GM21381 (cell line): ENCODE data around the gene DGKD.
"Not testable (repeated sequence)": the region's sequence is repeated elsewhere in the genome, so short reads cannot be mapped to it uniquely, and the experiment has no call there.

ENCODE experiments used
- ATAC-seq: cut with Tn5 transposase; IDR thresholded peaks from one replicate; pipeline ENCODE4 v1.9.1; 2021; ENCODE audit warnings: mild to moderate bottlenecking, moderate library complexity; ENCODE audit not compliant: unreplicated experiment

The DGKD gene

GRCh38 chr2:233353769-233354499 is at the start of gene DGKD:
Gene DGKD, plus strand, starts transcription at chr2:233354494. Its CDS starts 25 bp downstream, at chr2:233354519.
- peak; percentile 50 for ATAC-seq

DNA sequence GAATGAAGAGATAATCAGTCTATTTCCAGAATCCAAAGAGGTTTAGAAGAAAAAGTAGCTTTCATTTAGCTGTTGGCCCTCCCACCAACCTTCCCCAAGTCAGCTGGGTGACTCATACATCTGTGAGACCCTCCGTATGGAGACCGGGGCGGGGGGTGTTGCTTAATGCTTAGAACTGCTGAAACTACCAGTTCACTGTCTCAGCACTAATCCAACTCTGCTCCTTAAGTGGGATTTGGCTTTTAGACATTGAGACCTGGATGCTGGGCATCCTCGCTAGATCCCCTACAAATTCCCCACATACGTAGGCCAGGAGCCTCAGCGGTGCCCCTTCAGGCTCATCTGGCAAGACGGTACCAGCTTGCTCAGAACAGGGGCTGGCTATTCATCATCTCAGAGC is 46.7 kb upstream of the DGKD start, which contains the start of gene SAG:
SAG (plus strand) TSS at position 252 of the 400 bp plus-strand sequence. CDS start 1,374 bp downstream, outside the sequence.
- ATAC-seq = no peak

DNA sequence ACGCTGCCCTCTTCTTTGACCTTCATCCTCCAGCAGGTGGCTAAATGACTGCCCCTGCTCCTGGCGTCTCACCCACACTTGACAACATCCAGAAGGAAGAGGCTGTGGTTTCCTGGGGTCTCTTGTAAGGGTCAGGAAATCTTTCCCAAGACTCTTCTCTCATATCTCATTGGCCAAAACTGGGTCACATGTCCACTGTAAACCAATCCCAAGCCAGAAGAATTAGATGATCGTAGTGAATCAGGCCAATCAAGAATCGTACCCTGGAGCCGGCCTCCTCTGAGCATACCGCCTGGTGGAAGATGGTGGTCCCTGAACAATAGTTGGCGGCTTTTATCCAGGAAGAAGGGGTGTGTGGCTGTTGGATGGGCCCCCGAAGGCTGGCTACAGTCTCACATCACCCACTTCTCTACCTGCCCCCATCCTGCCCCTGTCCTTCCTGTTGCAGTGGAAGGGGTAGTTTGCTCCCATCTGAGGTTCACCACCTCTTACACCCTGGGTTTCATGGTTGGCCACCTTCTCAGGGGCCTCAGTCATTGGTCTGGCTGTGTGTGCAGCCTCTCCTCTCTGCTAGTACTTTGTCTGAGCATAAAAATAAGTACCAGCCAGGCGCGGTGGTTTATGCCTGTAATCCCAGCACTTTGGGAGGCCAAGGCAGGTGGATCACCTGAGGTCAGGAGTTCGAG is 42.9 kb upstream of the DGKD start:
- ATAC-seq = no peak

- ATAC-seq = no peak
Observed at GRCh38 chr2:233312874-233313273, 41.4 kb upstream of the DGKD start.

DNA sequence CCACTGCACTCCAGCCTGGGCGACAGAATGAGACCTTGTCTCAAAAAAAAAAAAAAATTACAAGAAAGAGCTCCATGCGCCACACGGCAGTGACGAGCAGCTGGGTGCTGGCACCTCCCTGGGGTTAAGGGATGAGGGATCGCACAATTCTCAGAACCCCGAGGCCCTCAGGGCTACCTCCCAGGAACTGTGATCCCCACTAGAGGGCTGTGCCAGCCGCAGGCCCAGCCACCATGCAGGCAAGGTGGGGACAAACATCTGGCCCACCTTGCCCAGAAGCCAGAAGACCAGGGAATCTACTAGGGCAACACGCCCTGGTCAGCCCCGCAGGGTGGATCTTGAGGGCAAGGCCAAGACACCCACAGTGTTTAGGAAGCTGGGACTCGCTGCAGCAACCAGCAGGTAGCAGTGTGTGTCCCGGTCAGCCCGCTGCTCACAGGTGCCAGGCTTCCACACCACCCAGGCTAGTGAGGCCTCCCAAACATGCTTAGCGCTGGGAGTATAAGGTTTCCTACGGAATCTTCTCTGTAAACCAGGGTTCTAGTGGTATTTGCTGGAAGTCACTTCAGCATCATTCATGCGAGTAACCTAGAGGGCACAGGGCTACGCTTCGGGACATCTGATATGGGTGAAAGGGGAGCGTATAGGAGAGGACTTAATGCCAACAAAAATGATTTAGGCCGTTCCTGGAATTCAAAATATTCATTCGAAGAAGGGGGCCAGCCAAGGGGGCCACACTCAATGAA is 39.9 kb upstream of the DGKD start:
- no peak for ATAC-seq

DNA sequence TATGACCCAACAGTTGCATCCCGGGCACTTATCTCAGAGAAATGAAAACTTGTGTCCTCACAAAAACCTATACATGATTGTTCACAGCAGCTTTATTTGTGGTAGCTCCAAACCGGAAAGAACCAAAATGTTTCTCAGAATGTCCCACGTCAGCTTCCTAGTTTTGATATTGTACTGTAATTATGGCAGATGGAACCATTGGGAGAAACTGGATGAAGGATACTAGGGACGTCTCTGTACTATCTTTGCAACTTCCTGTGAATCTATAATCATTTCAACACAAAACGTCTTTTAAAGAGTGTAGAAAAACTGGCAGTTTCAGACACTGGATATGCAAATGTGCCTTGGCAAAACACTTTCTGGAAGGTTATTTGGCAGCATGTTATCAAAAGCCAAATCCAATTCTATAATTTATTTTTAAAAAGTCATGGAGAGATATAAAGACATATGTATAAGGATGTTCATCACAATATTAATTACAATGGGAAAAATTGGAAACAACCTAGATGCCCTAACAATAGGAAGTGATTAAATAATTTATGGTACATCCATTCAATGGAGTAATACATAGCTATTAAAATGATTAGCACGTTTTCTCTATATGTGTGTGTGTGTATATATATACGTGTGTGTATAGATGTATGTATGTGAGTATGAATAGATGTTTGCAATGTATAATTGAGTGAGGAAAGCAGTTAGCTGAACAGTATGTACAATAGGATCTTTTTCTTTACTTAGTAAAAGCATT is 36.9 kb upstream of the DGKD start:
- ATAC-seq = no peak

DNA sequence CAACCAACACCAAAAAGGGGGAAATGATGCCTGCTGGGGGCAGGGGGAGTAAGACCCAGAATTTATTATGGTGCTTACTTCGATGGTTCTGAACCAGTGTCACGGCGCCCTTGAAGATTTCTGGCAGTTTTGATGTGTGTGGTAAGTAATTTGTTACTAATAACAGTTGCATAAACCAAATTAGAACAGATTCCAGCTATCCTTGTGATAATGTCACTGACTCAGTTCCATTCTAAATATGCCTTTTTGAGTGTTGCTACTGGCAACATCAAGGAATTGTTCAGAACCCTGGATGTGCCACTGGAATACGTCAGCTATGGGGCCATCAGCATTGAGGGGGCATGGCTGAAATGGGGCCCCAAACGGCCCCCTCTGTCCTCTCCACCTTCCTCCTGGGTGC is 35.0 kb upstream of the DGKD start:
- no peak for ATAC-seq

DNA sequence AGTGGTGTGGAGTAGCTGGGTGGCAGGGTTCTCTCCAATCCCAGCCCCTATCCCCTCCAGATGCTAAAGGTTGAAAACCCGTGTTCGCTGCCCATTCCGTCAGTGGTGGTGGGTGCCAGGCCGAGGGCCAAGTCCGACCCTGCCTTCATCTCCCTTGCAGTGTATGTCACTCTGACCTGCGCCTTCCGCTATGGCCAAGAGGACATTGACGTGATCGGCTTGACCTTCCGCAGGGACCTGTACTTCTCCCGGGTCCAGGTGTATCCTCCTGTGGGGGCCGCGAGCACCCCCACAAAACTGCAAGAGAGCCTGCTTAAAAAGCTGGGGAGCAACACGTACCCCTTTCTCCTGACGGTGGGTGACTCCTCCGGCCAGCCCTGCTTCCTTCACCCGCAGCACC is 33.8 kb upstream of the DGKD start:
- no peak for ATAC-seq

DNA sequence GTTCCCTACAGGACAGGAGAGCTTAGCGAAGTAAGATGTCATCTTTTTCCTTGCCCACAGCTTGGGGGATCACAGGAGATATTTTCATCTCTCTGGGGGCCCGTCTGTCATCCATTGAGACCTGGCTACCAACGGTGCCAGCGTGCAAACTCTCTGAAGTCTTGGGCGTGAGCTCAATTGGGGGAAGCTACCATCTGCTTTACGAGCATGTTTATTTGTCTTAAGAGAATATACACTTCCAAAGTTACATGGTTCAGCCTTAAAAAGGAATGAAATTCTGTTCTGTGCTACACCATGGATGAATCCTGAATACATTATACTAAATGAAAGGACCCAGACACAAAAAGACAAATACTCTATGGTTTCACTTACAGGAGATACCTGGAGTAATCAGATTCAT is 33.1 kb upstream of the DGKD start:
- ATAC-seq = no peak

GRCh38 chr2:233323851-233324250 is 30.4 kb upstream of the DGKD start:
- ATAC-seq = no peak

- no peak for ATAC-seq
Observed at GRCh38 chr2:233325256-233325655, 29.0 kb upstream of the DGKD start.

DNA sequence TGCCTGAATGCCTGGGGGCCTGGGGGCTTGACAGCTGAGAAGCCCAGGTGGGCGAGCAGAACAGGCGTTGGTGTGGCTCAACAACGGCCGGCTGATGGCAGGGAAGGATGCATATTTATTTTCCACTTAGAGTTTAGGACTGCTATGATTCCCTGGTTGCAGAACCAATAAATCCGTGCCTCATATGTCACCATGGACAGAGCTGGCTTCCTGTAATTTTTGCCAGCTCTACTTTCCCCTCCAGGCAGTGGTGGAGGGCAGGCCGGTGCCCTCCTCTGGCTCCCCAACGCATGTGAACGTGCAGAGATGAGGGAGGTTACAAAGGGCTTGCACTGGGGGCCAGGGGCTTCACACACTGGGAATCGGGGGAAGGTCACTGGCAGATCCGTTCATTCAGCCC is 28.5 kb upstream of the DGKD start:
- ATAC-seq = no peak

DNA sequence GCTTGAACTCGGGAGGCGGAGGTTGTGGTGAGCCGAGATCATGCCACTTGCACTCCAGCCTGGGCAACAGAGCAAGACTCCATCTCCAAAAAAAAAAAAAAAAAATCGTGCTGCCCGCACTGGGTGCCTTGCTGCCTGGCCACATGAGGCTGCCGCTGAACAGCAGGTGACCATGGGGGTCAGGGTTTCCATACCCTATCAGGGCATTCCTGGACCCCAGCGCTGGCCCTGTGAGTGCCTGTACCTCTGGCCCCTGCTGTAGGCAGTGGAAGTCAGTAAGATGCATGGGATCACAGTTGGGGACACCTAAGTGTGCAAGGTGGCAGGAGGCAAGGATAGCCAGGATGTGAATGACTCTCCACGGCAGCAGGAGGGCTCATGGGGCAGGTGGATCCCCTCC is 27.8 kb upstream of the DGKD start:
- no peak for ATAC-seq

DNA sequence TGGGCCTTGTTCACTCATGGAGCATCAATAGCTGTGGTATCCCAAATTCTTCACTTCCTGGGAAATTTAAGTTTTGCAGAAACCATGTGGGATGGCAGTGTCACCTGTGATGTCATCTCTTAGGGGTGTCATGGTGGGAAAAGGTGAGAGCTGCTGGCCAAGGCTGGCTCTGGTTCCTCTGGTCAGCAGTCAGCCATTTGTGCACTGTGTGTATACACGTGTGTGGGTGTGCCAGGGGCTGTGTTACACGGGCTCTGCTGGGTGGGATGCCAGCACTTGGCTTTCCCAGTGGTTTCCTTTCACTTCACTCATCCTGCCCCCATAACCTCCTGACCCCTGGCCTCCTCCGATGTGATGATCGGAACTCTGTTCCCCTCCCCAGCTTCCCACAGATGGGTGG is 25.4 kb upstream of the DGKD start:
- no peak for ATAC-seq

DNA sequence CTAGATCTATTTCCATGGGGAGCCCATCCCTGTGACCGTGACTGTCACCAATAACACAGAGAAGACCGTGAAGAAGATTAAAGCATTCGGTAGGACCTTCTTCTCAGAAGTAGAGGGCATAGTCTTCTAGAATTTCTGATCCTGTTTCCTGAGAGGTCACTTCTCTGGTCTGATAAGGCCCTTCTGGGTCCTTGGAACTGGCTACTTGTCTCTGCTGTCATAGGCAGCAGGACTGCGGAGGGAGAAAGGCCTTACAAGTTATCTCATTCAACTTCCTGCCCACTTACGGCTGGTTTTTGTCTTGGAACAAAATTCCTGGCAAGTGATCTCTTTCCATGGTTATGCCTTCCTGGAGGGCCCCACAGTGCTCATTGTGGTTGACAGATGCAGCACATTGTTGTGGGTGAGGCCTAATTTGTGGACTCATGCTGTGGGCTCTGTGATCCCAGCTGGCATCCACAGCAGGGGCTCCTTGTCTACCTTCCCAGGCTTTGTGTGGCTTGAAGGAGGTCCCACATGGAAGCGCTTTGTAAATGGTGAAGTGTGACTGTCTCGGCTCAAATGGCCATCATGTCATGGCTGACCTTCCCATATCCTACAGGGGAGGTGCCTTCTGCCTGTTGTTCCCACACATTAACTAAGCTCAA is 24.7 kb upstream of the DGKD start:
- no peak for ATAC-seq

DNA sequence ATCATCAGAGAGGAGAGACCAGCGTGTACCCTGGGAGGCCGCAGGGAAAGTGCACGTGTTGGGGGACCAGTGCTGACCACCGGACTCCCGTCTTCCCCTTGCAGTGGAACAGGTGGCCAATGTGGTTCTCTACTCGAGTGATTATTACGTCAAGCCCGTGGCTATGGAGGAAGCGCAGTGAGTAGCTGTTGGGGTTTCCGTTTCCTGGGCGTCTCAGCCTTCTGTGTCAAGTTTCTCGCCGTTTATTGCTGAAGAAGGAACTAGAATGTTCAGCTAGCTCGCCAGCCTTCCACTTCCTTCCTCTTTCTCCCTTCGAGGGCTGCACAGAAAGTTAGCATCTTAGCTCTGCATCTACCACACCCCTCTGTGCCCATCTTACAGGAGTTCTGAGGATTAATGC is 22.8 kb upstream of the DGKD start:
- ATAC-seq = peak; percentile 88

- ATAC-seq = no peak
Observed at GRCh38 chr2:233332125-233332524, 22.2 kb upstream of the DGKD start.

DNA sequence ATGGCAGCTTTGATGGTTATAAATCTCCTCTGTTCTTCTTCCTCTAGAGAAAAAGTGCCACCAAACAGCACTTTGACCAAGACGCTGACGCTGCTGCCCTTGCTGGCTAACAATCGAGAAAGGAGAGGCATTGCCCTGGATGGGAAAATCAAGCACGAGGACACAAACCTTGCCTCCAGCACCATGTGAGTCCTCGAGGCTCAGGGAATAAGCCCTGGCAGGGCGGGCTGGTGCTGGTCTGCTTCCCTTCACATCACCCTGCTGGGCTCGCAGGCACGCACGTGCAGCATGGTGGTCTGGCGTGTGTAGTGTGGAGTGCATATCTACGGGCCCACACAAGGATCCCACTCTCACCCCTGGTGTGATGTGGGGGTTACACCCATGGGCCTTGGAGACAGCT is 19.4 kb upstream of the DGKD start:
- no peak for ATAC-seq

- ATAC-seq = not testable (repeated sequence)
Observed at GRCh38 chr2:233336091-233336490, 18.2 kb upstream of the DGKD start.

- ATAC-seq = no peak
Observed at GRCh38 chr2:233336541-233336940, 17.8 kb upstream of the DGKD start.

GRCh38 chr2:233338046-233338445 is 16.2 kb upstream of the DGKD start:
- no peak for ATAC-seq
